Activated gamma-delta T cell treated with Interleukin-2 at 50 U/mL for 16 hours (primary cell): ENCODE results near the gene CCNO.

Experiments
- DNase-seq: peaks from one replicate; pipeline ENCODE4 v3.0.0-alpha.2; 2020

CCNO gene, protein sequence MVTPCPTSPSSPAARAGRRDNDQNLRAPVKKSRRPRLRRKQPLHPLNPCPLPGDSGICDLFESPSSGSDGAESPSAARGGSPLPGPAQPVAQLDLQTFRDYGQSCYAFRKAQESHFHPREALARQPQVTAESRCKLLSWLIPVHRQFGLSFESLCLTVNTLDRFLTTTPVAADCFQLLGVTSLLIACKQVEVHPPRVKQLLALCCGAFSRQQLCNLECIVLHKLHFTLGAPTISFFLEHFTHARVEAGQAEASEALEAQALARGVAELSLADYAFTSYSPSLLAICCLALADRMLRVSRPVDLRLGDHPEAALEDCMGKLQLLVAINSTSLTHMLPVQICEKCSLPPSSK

DNA sequence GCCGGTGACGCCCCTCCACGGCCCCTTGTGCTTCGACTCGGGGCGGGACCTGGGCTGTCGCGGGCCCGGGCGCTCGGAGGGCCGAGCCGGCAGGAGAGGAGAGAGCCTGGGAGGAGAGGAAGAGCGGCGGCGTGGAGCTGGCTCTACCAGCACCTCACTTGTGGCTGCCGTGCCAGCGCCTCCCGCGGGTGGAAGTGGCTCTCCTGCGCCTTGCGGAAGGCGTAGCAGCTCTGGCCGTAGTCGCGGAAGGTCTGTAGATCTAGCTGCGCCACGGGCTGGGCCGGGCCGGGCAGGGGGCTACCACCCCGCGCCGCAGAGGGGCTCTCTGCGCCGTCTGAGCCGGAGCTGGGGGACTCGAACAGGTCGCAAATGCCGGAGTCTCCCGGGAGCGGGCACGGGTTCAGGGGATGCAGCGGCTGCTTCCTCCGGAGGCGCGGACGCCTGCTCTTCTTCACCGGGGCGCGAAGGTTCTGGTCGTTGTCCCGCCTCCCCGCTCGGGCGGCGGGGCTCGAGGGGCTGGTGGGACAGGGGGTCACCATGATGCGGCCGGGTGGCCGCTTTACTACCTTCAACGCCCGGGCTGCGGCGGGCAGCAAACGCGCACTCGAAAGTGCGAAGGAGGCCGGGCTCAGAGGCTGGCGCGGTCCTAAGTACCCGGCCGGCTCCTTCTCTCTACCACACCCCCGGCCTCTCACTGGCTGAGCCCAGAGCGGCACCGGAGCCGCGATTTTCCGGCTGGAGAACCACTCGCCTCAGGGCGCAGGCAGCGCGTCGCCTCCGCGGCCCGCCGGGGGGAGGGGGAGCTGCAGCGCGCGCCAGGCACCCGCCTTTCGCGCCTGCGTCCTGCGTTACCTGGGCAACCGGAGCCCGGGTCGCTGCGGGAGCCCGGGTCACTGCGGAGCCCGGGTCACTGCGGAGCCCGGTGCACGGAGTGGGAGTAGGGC lies at the start of gene CCNO:
CCNO (minus strand) TSS at position 624 of the 944 bp plus-strand sequence; CDS start at position 539, 85 bp downstream.
- peak; percentile 38 for DNase-seq

GRCh38 chr5:55278778-55279177 lies 45.4 kb upstream of the CCNO start:
- DNase-seq, result no peak

DNA sequence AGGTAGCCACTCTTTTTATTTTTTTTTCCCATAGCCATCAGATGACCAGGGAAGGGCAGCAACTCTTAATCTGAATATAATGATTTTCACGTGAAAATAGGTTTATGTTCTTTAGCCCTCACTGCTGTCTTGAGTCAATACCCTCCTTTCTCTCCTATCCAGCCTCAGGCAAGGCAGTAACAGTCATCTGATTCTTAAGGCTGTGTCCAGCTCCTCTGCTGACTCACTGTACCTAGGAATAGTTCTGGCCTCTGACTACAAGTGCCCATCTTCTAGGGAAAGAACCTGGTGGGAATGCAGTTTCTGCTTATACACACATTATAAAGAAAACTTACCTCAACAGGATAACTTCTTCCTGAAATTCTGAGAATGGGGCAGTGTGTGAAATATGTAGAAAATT lies 43.4 kb upstream of the CCNO start:
- DNase-seq, result no peak

DNA sequence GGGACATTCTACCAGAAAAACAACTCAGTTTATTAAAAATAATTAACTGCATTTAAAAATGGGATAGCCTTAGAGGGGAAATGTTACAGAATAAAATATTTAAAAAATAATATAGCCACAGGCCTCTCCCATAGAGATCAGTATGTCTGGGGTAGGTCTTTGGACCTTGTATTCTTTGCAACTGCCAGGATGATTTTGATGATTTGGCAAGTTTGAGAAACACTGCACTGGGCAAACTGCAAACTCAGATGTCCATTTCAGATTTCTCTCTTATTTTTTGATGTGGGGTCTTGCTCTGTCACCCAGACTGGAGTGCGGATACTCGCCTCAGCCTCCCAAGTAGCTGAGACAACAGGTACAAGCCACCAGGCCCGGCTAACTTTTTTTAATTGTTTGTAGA lies 24.9 kb upstream of the CCNO start:
- no peak for DNase-seq

DNA sequence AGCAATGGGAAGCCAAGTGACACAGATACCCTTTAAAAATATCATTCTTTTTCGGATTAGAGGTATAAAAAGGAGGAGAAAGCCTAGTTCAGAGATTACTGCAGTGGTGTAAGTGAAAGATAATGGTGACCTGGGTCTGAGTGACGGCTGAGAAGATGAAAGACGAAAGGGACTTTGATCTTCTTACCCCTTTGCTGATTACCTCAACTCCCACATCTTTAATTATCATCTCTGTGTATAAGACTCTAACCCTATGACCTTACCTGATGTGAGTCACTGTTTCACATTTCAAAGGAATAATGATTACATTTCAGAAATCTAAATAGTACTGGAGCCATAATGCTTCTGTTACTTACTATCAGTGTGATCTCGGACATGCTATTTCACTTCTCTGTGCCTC lies 21.4 kb upstream of the CCNO start:
- DNase-seq, result no peak

DNA sequence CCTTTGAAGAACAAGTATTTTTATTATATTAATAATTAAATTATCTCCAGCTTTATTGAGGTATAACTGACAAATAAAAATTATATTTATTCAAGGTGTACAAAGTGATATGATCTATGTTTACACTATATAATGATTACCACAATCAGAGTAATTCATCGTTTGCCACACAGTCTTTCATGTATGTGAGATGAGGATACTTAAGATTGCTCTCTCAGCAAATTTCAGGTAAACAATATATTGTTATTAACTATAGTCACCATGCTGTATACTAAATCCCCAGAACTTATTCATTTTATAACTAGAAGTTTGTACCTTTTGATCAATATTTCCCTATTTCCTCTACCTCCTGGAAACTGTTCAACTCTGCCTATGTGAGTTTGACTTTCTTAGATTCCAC lies 16.7 kb upstream of the CCNO start:
- no peak for DNase-seq

GRCh38 chr5:55241746-55242145 lies 8.3 kb upstream of the CCNO start:
- no peak for DNase-seq

DNA sequence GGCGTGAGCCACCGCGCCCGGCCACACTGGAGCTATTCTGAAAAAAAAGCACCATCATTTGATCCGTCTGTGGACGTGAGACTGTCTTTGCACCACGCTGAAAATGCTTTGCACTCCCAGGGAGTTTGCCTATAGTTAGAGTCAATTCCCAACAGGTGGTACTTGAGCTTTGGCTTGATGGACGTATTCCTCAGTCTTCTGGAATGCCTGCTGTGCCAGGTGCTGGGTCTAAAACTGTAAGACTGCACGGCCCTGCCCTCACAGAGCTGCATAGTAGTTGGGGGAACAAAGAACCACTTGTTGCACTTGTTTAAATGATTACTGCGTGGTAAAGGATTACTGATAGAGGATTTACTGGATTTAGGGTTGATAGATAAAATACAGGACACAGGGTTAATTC lies 3.4 kb upstream of the CCNO start:
- DNase-seq, result no peak

- DNase-seq, result no peak
Observed at GRCh38 chr5:55234121-55234700, 803 bp upstream of the CCNO start.

DNA sequence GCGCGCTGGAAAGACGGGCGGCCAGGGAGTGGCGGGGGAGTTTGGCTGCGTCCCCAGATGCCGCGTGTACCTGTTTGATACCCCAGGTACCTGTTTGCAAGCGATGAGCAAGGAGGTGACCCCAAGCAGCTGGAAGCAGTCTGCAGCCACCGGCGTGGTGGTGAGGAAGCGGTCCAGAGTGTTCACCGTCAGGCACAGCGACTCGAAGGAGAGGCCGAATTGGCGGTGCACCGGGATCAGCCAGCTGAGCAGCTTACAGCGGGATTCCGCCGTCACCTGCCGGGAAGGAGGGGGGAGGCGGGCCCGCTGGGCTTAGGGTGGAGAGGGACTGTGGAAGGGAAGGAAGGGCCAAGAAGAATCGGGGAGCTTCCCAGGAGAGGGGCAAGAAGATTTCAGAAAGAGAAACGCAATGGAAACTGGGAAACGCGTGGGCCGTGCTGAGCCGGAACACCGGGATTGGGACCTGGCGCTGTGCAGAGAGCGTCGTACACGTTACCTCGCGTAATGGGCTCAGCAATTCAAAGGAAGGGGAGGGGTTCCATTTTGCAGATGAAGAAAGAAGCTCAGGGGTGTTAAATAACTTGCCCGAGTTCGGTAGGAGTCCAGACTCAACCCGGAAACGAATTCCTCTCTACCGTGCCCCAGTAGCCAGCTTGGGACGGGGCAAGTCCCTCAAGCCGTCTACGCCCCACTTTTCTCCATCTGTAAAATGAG lies 980 bp downstream of the CCNO start:
- no peak for DNase-seq

DNA sequence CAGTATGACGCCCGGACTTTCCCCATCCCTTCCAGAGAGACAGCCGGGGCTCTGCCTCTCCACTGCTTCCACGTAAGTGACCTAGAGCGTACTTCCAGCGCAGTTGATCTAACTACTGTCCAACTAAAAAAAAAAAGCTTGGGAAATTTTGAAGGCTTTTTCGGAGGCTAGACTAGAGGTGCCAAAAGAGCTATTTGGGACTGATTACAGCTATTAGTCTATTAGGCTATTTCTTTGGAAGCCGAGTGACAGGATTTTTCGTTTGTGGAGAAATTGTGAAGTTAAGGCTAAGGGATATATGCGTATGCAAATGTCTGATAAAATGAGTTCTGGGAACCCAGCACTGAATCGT lies 1.5 kb downstream of the CCNO start:
- no peak for DNase-seq

DNA sequence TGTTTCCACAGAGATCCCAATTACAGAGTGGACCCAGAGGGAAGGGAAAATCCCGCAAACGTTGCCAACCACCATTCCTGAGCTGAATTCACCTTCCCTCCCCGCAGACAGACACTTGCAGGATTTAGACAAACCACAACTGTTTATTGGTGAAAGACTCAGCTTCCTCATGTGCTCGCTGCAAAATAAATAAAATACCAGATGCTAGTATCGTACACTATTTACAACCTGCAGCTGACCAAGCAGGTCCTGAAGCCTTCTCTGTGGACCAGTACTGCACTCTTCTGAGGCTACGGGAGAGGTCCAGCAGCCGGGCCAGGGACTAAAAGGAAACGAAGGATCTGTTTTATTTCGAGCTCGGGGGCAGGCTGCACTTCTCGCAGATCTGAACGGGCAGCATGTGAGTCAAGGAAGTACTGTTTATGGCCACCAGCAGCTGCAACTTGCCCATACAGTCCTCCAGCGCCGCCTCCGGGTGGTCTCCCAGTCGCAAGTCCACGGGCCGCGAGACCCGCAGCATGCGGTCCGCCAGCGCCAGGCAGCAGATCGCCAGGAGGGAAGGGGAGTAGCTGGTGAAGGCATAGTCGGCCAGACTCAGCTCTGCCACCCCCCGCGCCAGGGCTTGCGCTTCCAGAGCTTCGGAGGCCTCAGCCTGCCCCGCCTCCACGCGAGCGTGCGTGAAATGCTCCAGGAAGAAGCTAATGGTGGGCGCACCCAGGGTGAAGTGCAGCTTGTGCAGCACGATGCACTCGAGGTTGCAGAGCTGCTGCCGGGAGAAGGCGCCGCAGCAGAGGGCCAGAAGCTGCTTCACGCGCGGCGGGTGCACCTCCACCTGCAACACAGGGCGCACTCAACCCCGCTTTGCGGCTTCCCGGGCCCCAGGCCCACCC lies 2.1 kb downstream of the CCNO start:
- no peak for DNase-seq

DNA sequence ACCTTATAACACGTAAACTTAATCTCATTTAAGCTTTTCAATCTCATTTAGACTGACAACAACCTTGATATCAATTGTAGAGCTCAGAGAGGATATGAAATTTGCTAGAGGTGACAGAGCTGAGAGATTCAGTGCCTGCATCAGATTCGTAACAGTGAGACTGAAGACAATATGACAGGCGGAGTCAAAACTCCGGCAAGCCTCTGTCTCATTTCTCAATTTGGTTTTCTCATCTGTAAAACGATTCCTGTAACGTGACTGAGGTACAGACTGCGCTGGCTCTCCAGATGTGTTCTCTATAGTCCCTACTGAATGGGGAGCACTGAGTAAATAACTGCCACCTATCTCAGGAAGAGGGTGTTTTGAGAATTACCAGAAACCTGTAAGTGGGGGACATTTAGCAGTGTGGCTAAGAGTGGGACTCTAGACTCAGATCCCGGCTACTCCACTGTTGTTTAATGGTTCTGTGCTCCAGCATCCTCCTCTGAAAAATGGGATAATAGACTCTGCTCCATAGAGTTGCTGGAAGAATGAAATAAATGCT lies 3.2 kb downstream of the CCNO start:
- no peak for DNase-seq

DNA sequence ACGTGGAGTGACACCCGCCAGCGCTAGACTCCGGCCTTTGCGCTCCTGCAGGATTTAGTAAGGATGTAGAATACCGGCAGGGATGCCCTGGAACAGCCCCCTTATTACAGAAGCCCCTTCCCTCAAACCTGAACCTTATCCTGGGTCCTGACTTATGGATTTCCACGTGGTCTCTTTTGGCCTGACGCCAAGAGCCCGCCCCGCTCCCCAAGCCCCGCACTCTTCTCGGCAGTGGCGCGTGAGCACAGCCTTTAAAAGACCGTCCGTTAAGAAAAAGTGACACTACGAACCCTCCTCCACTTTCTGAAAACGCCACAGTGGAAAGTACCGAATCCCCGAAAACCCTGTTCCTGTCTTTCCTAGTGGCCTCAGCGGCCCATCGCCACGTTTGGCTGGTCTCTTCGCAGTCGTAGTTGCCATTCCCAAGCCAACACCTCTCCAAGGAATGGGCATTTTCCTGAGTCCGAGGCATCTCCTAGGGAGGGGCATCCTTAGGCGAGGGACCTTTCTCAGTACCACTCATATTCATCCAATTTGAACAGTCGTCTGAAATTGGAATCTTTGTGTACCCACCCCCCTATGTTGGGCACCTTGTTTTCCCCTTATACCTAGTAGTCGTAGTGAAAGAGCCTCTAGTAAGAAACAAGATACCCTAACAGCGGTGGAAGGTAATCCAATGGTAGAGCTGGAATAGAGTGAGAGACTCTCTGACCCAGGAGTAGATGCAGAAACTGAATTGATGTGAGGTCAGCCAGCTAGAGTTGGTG lies 5.6 kb downstream of the CCNO start:
- DNase-seq, result no peak

DNA sequence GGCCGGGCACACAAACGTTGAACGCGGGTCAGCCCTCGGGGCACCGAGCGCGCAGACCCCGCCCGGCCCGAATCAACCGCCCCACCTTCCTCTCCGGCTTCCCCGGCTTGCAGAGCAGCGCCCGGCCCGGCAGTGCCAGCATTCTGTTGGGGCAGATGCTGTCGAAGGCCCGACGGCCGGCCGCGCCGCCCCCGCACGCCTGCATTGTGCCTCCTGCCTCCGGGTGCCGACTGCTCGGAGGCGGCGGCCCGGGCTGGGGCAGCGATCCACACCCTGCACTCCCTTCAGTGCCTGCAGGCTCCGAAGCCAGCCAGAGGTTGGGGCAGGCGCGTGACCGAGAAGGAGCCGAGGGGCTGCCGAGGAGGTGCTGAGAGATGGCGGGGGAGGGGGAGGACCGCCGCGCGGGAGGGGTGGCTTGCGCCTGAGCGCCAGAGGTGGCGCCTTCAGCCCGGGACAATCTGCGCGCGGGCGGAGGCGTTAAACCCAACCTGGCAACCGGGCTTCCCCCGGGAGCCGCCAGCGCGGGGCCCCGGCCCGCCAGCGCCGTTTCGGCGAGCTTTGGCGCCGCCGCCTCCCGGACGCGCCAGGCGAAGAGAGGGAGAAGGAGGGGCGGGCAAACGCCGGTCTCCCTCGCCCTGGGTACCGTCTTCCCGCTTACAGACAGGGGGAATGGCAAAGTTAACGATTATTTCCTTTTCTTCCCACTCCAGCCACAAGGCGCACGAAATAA lies 6.3 kb downstream of the CCNO start, which contains the start of gene MCIDAS:
MCIDAS (minus strand) TSS at position 382 of the 730 bp plus-strand sequence; CDS start at position 205, 177 bp downstream.
- no peak for DNase-seq

GRCh38 chr5:55226027-55226933 lies 7.1 kb downstream of the CCNO start:
- no peak for DNase-seq

- DNase-seq, result no peak
Observed at GRCh38 chr5:55225346-55225745, 8.1 kb downstream of the CCNO start.

GRCh38 chr5:55223812-55224240 lies 9.6 kb downstream of the CCNO start:
- no peak for DNase-seq
